GM23338 (cell line): ENCODE results near the gene RCL1. TPM values are rescaled to one million over a fixed set of nuclear protein-coding genes. Genes with fewer than 3 reads are reported as not detected.

Source experiments
- ATAC-seq: fragments of 200-7000 bp; cut with Tn5 transposase; 3 replicates; pipeline ENCODE4 v1.9.1; 2020
- DNase-seq: peaks from one replicate; pipeline ENCODE4 v3.0.0-alpha.2; 2015; ENCODE audit warnings: low spot score
- H2AFZ ChIP-seq: fragments of 200-600 bp; sonication (generic); 2 replicates; pipeline ENCODE4 v1.8.0; 2016; ENCODE audit warnings: antibody characterized with exemption, mild to moderate bottlenecking, moderate library complexity
- H3F3A ChIP-seq: fragments of 200-600 bp; sonication (generic); replicated peaks from 2 replicates; pipeline ENCODE4 v1.8.0; 2017; ENCODE audit warnings: antibody characterized with exemption, mixed run types, low read depth
- H3K27ac ChIP-seq: fragments of 200-600 bp; sonication (generic); 2 replicates; pipeline ENCODE4 v1.6.1; 2016; ENCODE audit warnings: low read depth
- H3K27me3 ChIP-seq: fragments of 200-600 bp; sonication (generic); 2 replicates; pipeline ENCODE4 v1.8.0; 2016; ENCODE audit warnings: mild to moderate bottlenecking, mixed run types, moderate library complexity; ENCODE audit not compliant: insufficient read depth
- H3K36me3 ChIP-seq: fragments of 200-600 bp; sonication (generic); 2 replicates; pipeline ENCODE4 v1.8.0; 2016; ENCODE audit warnings: mild to moderate bottlenecking; ENCODE audit not compliant: insufficient read depth
- H3K4me1 ChIP-seq: fragments of 200-600 bp; sonication (generic); 2 replicates; pipeline ENCODE4 v1.8.0; 2016; ENCODE audit warnings: mild to moderate bottlenecking, moderate library complexity; ENCODE audit not compliant: insufficient read depth
- H3K4me2 ChIP-seq: fragments of 200-600 bp; sonication (generic); 2 replicates; pipeline ENCODE4 v1.7.1; 2017; ENCODE audit warnings: mixed run types
- H3K4me3 ChIP-seq: fragments of 200-600 bp; sonication (generic); 2 replicates; pipeline ENCODE4 v1.6.1; 2016; ENCODE audit warnings: mixed run types
- H3K79me2 ChIP-seq: fragments of 200-600 bp; sonication (generic); replicated peaks from 2 replicates; pipeline ENCODE4 v1.8.0; 2017; ENCODE audit warnings: mild to moderate bottlenecking; ENCODE audit not compliant: insufficient read depth
- H3K9me2 ChIP-seq: fragments of 200-600 bp; sonication (generic); 2 replicates; pipeline ENCODE4 v1.8.0; 2017; ENCODE audit not compliant: insufficient read depth
- H4K20me1 ChIP-seq: fragments of 200-600 bp; sonication (generic); replicated peaks from 2 replicates; pipeline ENCODE4 v1.8.0; 2017; ENCODE audit warnings: mild to moderate bottlenecking; ENCODE audit not compliant: insufficient read depth
- H3K27ac Mint-ChIP-seq: 2 replicates; pipeline ENCODE4 v1.8.0; 2020; ENCODE audit warnings: inconsistent platforms, mild to moderate bottlenecking, moderate library complexity, mixed read lengths
- H3K27me3 Mint-ChIP-seq: 3 replicates; pipeline ENCODE4 v1.8.0; 2022; ENCODE audit warnings: low read depth, mild to moderate bottlenecking, moderate library complexity, mixed read lengths, inconsistent platforms; ENCODE audit not compliant: insufficient read depth, poor library complexity
- H3K36me3 Mint-ChIP-seq: 3 replicates; pipeline ENCODE4 v1.8.0; 2021; ENCODE audit warnings: low read depth, mild to moderate bottlenecking, inconsistent platforms, moderate library complexity, mixed read lengths
- H3K4me1 Mint-ChIP-seq: 3 replicates; pipeline ENCODE4 v1.8.0; 2020; ENCODE audit warnings: mild to moderate bottlenecking, inconsistent platforms, mixed read lengths
- H3K4me3 Mint-ChIP-seq: 3 replicates; pipeline ENCODE4 v1.8.0; 2021; ENCODE audit warnings: moderate library complexity, mild to moderate bottlenecking, inconsistent platforms, mixed read lengths
- H3K9me3 Mint-ChIP-seq: 3 replicates; pipeline ENCODE4 v1.8.0; 2020; ENCODE audit warnings: moderate library complexity, mild to moderate bottlenecking, inconsistent platforms, mixed read lengths
- CREB1 ChIP-seq: fragments of 250-450 bp; sonication (Bioruptor Pico); IDR thresholded peaks from 2 replicates; pipeline ENCODE4 v1.5.0; 2020; ENCODE audit warnings: low read depth, mild to moderate bottlenecking, moderate library complexity
- EZH2 ChIP-seq: fragments of 200-600 bp; sonication (generic); IDR thresholded peaks from one replicate; pipeline ENCODE4 v1.8.0; 2017; ENCODE audit warnings: antibody characterized with exemption, mild to moderate bottlenecking, low read depth; ENCODE audit not compliant: unreplicated experiment
- EZH2phosphoT487 ChIP-seq: fragments of 200-600 bp; sonication (generic); IDR thresholded peaks from one replicate; pipeline ENCODE4 v1.8.1; 2018; ENCODE audit warnings: antibody characterized with exemption; ENCODE audit not compliant: unreplicated experiment
- JUNB ChIP-seq: IDR thresholded peaks from one replicate; pipeline ENCODE4 v1.6.1; 2016; ENCODE audit warnings: antibody characterized with exemption; ENCODE audit not compliant: unreplicated experiment
- NANOG ChIP-seq: IDR thresholded peaks from 2 replicates; pipeline ENCODE4 v1.6.1; 2016; ENCODE audit warnings: antibody characterized with exemption, borderline replicate concordance
- POLR2AphosphoS5 ChIP-seq: IDR thresholded peaks from 2 replicates; pipeline ENCODE4 v1.6.1; 2016; ENCODE audit warnings: antibody characterized with exemption, low read depth
- REST ChIP-seq: IDR thresholded peaks from one replicate; pipeline ENCODE4 v1.6.1; 2018; ENCODE audit warnings: antibody characterized with exemption; ENCODE audit not compliant: unreplicated experiment
- STAT1 ChIP-seq: IDR thresholded peaks from one replicate; pipeline ENCODE4 v1.6.1; 2016; ENCODE audit warnings: antibody characterized with exemption; ENCODE audit not compliant: unreplicated experiment
- ZNF114 ChIP-seq: fragments of 250-450 bp; sonication (Bioruptor Pico); IDR thresholded peaks from 2 replicates; pipeline ENCODE4 v1.5.0; 2020; ENCODE audit warnings: mild to moderate bottlenecking, moderate library complexity
- ZNF331 ChIP-seq: fragments of 250-450 bp; sonication (Bioruptor Pico); IDR thresholded peaks from 2 replicates; pipeline ENCODE4 v1.5.0; 2020; ENCODE audit warnings: low read depth, mild to moderate bottlenecking, moderate library complexity
- ZNF462 ChIP-seq: fragments of 250-450 bp; sonication (Bioruptor Pico); IDR thresholded peaks from 2 replicates; pipeline ENCODE4 v1.5.0; 2020; ENCODE audit warnings: mild to moderate bottlenecking, moderate library complexity
- polyA plus RNA-seq: library from polyadenylated mRNA; unstranded; fragments of >200 nt; fragmentation: Nextera tagmentation; extraction: Ambion mirVana; gene quantifications from 2 replicates; pipeline ENCODE4 v1.2.1, GENCODE V29; 2016
- total RNA-seq: library from RNA; depleted of rRNA; stranded (reverse); fragments of >200 nt; shearing (Covaris generic); gene quantifications from 2 replicates; pipeline ENCODE4 v1.2.3, GENCODE V29; 2014
- TF ChIP-seq, protein P1 (sequence below): IDR thresholded peaks from 2 replicates; pipeline ENCODE4 v1.6.1; 2016; ENCODE audit warnings: antibody characterized with exemption
- TF ChIP-seq, protein P2 (sequence below), 2 experiments: fragments of 200-600 bp in 1 of 2; sonication (generic) in 1 of 2; conservative IDR thresholded peaks; 2 replicates each; pipeline versions ENCODE4 v1.5.1 to v1.6.1; 2016 to 2017; ENCODE audit warnings: antibody characterized with exemption in 2 of 2, low read depth in 2 of 2, mild to moderate bottlenecking in 2 of 2, moderate library complexity in 1 of 2

The RCL1 gene
- total and polyA plus RNA-seq, 2 experiments from 2014 or later: 19.3 to 41.2 TPM

DNA sequence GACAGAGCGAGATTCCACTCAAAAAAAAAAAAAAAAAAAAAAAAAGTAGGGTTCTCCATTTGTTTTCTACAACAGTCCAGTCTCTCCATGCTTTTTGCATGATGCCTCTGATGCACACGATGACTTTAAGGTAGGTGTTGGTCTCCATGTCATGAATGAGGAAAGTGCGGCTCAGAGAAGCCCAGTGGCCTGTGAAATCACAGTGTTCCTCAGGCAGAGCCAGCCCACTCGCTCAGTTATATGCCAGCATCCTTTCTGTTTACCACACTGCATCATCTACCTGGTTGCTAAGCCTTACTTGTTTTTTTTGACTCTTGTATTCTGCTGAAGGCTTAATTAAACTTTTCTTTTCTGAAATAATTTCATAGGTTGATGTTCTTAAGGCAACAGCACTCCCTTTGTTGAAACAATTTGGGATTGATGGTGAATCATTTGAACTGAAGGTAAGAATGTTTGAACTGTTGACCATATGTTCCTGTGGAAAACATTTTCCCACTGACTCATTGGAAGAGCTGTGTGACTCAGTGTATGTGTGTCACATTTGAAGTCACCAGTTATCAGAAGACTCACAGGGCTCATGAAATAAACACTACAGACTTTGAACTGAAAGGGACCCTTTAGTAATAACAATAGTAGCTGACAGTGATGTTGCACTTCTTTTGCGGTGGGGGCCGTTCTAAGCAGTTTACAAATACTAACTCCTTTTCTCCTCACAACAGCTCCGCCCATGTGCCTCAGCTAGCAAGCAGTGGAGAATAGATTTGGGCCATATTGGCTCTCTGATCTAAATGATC is 40.2 kb downstream of the RCL1 start:
- H3K4me3 ChIP-seq: no peak overlapping the region
- Mint-ChIP-seq H3K27me3 (peaks cover 1% of the 10 kb centered on the region), H3K27ac (no peak overlapping the region), H3K9me3 (no peaks in the 10 kb centered on the region), H3K4me1 (peaks cover 11% of the 10 kb centered on the region), H3K36me3 (peaks cover 28% of the 10 kb centered on the region), H3K4me3 (no peak overlapping the region)
- no peak overlapping the region for H2AFZ ChIP-seq
- H3K36me3 ChIP-seq: no peaks in the 10 kb centered on the region
- no peak overlapping the region for H3K27ac ChIP-seq
- H3K79me2 ChIP-seq: peaks cover 57% of the 10 kb centered on the region
- H3K27me3 ChIP-seq: no peaks in the 10 kb centered on the region
- ATAC-seq (no peak), DNase-seq (no peak)
- H4K20me1 ChIP-seq: peaks cover 38% of the 10 kb centered on the region
- H3F3A ChIP-seq: no peaks in the 10 kb centered on the region
- no peaks in the 10 kb centered on the region for H3K9me2 ChIP-seq
- no peak for TF ChIP-seq ZNF462 (CRISPR knock-in tag)
- TF ChIP-seq ZNF114 (CRISPR knock-in tag): no peak
- TF ChIP-seq ZNF331 (CRISPR knock-in tag): no peak
- TF ChIP-seq POLR2AphosphoS5: no peak
- TF ChIP-seq, protein P1, sequence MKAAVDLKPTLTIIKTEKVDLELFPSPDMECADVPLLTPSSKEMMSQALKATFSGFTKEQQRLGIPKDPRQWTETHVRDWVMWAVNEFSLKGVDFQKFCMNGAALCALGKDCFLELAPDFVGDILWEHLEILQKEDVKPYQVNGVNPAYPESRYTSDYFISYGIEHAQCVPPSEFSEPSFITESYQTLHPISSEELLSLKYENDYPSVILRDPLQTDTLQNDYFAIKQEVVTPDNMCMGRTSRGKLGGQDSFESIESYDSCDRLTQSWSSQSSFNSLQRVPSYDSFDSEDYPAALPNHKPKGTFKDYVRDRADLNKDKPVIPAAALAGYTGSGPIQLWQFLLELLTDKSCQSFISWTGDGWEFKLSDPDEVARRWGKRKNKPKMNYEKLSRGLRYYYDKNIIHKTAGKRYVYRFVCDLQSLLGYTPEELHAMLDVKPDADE: no peak
- TF ChIP-seq CREB1 (CRISPR knock-in tag): no peak
- no peak for TF ChIP-seq NANOG
- TF ChIP-seq EZH2: no peak
- TF ChIP-seq, protein P2, sequence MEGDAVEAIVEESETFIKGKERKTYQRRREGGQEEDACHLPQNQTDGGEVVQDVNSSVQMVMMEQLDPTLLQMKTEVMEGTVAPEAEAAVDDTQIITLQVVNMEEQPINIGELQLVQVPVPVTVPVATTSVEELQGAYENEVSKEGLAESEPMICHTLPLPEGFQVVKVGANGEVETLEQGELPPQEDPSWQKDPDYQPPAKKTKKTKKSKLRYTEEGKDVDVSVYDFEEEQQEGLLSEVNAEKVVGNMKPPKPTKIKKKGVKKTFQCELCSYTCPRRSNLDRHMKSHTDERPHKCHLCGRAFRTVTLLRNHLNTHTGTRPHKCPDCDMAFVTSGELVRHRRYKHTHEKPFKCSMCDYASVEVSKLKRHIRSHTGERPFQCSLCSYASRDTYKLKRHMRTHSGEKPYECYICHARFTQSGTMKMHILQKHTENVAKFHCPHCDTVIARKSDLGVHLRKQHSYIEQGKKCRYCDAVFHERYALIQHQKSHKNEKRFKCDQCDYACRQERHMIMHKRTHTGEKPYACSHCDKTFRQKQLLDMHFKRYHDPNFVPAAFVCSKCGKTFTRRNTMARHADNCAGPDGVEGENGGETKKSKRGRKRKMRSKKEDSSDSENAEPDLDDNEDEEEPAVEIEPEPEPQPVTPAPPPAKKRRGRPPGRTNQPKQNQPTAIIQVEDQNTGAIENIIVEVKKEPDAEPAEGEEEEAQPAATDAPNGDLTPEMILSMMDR (conservative IDR thresholded peaks at IDR 0.05; ENCODE audit: low read depth in 2 of 2): no peak
- no peak for TF ChIP-seq REST
- no peak for TF ChIP-seq EZH2phosphoT487
- TF ChIP-seq STAT1: no peak
- TF ChIP-seq JUNB: no peak
- H3K4me1 ChIP-seq: no peaks in the 10 kb centered on the region
- H3K4me2 ChIP-seq: no peak overlapping the region
